Measurements from ENCODE around the gene SGK1. TPM values are rescaled to one million over a fixed set of nuclear protein-coding genes. Genes with fewer than 3 reads are reported as not detected.

SGK1 gene
- total RNA-seq, 6 experiments from 2014 or later, result 15.9 to 149 (median 43.0) TPM

GRCh38 chr6:134171517-134171916 lies 146.4 kb downstream of the SGK1 start:
- DNase-seq (no peak), ATAC-seq (no peak)
- intact Hi-C loops (cut with DNase I), result loop anchor here in 1 of 2 donors (10.0 kb wide), 2 partner anchors 343 to 473 kb away; no protein-coding TSS in a partner anchor
- TF ChIP-seq POLR2A (IDR thresholded peaks at IDR 0.05) (no peak), CTCF (IDR thresholded peaks at IDR 0.05) (no peak)
- H3K27me3 ChIP-seq, result no peaks in the 10 kb centered on the region
- peaks cover 10 to 52% (median 24%) of the 10 kb centered on the region in 4 donors for H3K36me3 ChIP-seq
- no peaks in the 10 kb centered on the region for H3K9me3 ChIP-seq
- WGBS (ENCODE audit: insufficient coverage, low coverage, low lambda C conversion rate, missing lambda C conversion rate), result 66% methylated on average over 4 of the region's 5 CpGs
- H3K4me3 ChIP-seq, result peak overlapping the region; percentile 78 to 93 (median 83)
- peaks cover 0 to 39% (median 16%) of the 10 kb centered on the region in 4 donors for H3K4me1 ChIP-seq
- peak overlapping the region; percentile 18 to 98 (median 76) for H3K27ac ChIP-seq

DNA sequence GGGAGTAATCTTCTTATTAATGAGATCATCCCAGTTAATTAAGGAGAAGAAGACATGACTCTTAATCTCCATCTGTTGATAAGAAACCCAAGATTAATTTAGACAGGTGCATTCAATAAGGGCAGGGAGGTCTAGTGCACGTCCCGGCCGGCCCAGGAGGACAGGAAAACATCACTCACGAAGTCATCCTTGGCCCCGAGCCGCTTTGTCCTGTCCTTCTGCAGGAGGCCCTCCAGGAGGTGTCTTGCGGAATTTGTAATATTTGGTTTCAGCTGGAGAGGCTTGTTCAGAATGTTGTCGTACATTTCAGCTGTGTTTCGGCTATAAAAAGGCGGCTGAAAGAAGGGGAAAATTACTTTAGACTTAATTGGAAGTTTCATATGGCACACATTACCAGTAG lies 147.1 kb downstream of the SGK1 start:
- WGBS (ENCODE audit: insufficient coverage, low coverage, low lambda C conversion rate, missing lambda C conversion rate), result 54% methylated on average over 9 of the region's 10 CpGs
- no peak for TF ChIP-seq POLR2A (IDR thresholded peaks at IDR 0.05)
- no peak for TF ChIP-seq CTCF (IDR thresholded peaks at IDR 0.05)
- intact Hi-C loops (cut with DNase I), result loop anchor here in 1 of 2 donors (10.0 kb wide), 2 partner anchors 344 to 474 kb away; no protein-coding TSS in a partner anchor
- Histone ChIP-seq H3K36me3 (peaks cover 10 to 52% (median 24%) of the 10 kb centered on the region in 4 donors), H3K9me3 (no peaks in the 10 kb centered on the region), H3K27me3 (no peaks in the 10 kb centered on the region), H3K27ac (peak overlapping the region; percentile 10 to 76 (median 31)), H3K4me1 (peaks cover 0 to 39% (median 18%) of the 10 kb centered on the region in 4 donors), H3K4me3 (peak overlapping the region; percentile 5 to 93 (median 83))
- DNase-seq, result no peak
- no peak for ATAC-seq

GRCh38 chr6:134169871-134170486 lies 147.9 kb downstream of the SGK1 start:
- Histone ChIP-seq H3K4me1 (peaks cover 0 to 39% (median 18%) of the 10 kb centered on the region in 4 donors), H3K27ac (peak overlapping the region; percentile 24 to 76 (median 31)), H3K27me3 (no peaks in the 10 kb centered on the region), H3K4me3 (peak overlapping the region; percentile 1 to 93 (median 83)), H3K9me3 (no peaks in the 10 kb centered on the region), H3K36me3 (peaks cover 10 to 52% (median 24%) of the 10 kb centered on the region in 4 donors)
- intact Hi-C loops (cut with DNase I), result loop anchor here in 1 of 2 donors (10.0 kb wide), 2 partner anchors 345 to 475 kb away; no protein-coding TSS in a partner anchor
- peak in 1 of 3 donors; percentile 58 for DNase-seq
- 67% methylated on average over 23 of the region's 23 CpGs for WGBS (ENCODE audit: insufficient coverage, low coverage, low lambda C conversion rate, missing lambda C conversion rate)
- no peak for TF ChIP-seq POLR2A (IDR thresholded peaks at IDR 0.05)
- no peak for TF ChIP-seq CTCF (IDR thresholded peaks at IDR 0.05)
- peak in 1 of 4 donors; percentile 1 for ATAC-seq

DNA sequence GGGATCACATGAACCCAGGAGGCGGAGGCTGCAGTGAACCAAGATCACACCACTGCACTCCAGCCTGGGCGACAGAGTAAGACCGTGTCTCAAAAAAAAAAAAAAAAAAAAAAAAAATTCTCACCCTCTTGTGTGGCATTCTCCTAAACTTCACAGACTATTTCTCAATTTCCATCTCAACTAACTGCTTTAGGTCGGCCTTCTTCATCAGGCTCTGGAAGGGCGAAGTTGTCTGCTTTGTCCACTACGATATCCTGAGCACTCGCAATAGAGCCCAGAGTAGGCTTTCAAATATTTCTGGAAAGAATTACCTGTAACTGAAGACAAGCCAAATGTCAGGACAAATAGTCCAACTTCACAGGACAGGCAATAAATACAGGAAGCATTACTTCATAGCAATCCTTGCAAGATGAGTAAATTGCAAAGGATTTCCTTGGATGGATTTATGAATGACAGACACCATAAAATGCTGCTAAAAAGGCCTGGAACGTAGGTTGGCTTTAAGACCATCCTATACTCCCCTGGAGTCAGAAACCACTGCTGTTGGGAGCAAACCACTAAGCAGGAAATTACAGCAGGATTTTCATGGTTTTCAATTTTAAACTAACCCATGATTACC lies 149.2 kb downstream of the SGK1 start:
- ATAC-seq (peak in 3 of 4 donors; percentile 6 to 13 (median 7)), DNase-seq (no peak)
- Histone ChIP-seq H3K36me3 (peaks cover 10 to 50% (median 24%) of the 10 kb centered on the region in 4 donors), H3K27me3 (no peaks in the 10 kb centered on the region), H3K9me3 (no peaks in the 10 kb centered on the region), H3K4me3 (no peak overlapping the region), H3K4me1 (peaks cover 0 to 37% (median 18%) of the 10 kb centered on the region in 4 donors), H3K27ac (no peak overlapping the region)
- WGBS (ENCODE audit: insufficient coverage, low coverage, low lambda C conversion rate, missing lambda C conversion rate), result 61% methylated on average over 7 of the region's 8 CpGs
- no peak for TF ChIP-seq POLR2A (IDR thresholded peaks at IDR 0.05)
- no peak for TF ChIP-seq CTCF (IDR thresholded peaks at IDR 0.05)
- intact Hi-C loops (cut with DNase I), result no loop called here
